HG02642 (cell line): ENCODE measurements around the gene SLC17A9.
"Not testable (repeated sequence)": the region's sequence is repeated elsewhere in the genome, so short reads cannot be mapped to it uniquely, and the experiment has no call there.

ENCODE experiments used
- ATAC-seq: cut with Tn5 transposase; IDR thresholded peaks from one replicate; pipeline ENCODE4 v1.9.1; 2021; ENCODE audit warnings: mild to moderate bottlenecking; ENCODE audit not compliant: unreplicated experiment, poor library complexity

The SLC17A9 gene

DNA sequence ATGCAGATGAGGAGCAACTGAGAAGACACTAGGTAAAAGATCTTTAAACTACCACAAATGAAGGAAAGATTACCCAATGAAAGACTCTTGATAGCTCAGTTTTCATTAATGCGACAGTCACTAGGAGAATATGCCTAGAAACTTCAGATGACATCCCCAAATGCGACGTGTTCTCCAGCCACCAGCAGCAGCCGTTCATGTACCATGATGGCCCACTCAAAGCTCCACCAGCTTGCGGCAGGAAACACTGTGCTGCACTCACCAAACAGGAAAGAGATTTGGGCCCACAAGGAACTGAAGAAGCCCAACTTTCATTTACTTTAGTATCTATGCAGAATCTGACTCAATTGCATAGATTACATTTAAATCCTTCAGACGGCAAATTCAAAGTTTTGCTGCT, 33.7 kb upstream of the SLC17A9 start:
- ATAC-seq: no peak

DNA sequence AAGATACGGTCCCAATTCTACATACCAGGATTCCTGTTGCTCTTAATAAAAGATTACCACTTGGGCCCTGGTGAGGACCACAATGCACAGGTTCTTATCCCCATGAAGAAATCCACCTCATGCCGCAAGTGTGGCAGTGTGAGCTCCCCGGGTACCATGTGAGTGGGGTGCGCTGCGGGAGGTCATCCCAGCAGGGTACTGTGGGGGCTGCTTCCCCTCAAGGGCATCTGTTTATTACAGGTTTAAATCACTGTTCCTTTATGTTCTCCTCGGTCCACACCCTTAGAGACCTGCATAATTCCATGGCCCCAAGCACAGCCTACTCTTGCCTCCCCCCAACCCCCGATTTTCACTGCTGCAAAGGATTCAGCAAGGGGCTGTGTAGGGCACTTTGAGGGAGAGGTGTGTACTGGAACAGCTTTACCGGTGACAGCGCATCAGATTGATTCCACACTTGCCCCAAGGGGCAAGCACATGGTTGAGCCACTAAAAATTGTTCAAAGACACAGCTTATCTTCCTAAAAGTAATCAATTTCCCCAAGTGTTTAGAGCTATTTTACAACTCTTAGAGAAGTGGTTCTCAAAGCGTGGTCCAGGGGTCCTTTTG, 32.4 kb upstream of the SLC17A9 start:
- no peak for ATAC-seq

DNA sequence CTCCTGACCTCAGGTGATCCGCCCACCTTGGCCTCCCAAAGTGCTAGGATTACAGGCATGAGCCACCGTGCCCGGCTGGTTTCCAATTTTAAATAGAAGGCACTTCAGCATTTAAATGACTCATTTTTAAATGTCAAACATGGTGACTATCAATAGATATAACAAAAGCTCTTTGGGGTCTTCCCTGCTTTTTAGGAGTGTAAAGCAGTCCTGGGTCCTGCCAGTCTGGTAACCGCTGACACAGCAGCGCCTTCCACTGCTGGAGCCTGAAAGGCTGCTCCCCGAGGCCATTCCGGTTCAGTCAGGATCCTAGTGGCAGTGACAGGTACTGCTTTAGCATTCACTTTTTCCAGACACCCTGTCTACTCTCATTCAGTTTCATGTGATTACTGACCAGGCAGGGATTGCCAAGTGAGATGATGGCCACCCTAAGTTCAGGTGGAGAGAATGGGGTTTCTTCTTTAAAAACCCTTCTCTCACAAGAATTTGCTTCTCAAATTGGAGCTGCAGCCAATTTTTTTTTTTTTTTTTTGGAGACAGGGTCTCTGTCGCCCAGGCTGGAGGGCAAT, 31.3 kb upstream of the SLC17A9 start:
- ATAC-seq: no peak

DNA sequence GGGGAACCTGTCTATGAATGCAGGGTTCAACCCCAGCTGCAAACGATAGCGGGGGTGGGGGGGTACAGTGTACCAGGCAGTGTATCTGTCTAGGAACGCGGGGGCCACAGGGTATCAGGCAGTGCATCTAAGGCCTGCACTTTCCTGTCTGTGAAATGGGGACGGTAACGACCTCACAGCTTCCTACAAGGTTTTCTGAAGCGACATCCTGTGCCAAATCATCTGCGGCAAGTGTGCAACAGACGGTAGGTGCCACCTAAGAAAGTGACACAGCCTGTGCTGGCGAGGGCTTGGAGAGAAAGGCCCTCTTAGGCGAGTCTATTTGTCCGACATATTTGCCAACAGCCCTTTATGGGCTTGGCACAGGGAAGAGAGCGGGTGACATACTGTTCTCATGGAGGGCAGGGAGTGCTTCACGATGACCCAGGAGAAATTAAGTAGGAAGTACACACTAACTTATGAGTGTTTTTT, 30.0 kb upstream of the SLC17A9 start:
- ATAC-seq: no peak

DNA sequence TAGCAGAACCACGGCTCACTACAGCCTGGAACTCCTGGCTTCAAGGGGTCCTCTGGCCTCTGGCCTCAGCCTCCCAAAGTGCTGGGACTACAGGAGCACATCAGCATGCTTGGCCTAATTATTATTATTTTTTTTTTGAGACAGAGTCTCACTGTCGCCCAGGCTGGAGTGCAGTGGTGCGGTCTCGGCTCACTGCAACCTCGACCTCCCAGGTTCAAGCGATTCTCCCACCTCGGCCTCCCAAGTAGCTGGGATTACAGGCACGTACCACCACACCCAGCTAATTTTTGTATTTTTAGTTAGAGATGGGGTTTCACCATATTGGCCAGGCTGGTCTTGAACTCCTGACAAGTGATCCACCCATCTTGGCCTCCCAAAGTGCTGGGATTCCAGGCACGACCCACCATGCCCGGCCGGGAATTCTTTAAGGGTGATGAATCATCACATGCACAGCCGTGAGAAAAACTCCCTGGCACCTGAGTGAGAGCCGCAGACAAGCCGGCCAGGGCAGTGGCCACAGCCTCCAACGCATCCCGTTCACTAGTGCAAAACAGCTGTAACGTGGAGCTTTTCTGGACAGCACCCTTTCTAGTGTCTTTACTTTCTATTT, 29.3 kb upstream of the SLC17A9 start:
- not testable (repeated sequence) for ATAC-seq

DNA sequence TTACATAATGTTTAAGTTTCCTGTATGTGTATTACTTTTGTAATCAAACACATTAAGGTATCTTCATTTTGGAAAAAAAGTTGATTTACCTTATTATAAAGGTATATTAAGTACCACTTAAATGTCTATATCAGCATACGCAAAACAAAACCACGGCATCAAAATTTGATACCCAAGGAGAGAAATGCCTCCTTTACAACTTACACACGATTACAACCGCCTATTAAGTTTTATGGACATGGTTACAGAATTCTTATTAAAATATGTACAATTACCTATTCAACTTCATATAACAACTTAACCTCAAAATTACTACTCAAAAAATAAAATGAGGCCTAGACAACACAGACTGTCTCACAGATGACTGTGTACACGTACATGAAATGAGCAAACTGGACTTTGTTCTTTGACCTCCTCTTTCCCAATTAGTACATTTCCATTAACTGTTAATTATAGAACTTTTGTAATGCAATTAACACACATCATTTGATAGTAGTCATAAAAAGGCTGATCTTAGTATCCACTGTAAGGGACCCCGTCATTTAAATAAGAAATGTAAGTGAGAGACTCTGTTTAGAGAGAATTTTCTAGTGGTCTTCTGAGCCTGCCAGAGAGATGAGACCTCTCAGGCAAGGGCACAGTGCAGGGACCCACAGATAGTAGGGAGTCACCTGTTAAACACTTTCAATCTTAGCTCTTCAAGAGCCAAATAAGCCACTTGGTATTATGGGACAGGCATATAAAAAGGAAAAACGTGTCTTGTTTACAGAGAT, 28.7 kb upstream of the SLC17A9 start:
- no peak for ATAC-seq

DNA sequence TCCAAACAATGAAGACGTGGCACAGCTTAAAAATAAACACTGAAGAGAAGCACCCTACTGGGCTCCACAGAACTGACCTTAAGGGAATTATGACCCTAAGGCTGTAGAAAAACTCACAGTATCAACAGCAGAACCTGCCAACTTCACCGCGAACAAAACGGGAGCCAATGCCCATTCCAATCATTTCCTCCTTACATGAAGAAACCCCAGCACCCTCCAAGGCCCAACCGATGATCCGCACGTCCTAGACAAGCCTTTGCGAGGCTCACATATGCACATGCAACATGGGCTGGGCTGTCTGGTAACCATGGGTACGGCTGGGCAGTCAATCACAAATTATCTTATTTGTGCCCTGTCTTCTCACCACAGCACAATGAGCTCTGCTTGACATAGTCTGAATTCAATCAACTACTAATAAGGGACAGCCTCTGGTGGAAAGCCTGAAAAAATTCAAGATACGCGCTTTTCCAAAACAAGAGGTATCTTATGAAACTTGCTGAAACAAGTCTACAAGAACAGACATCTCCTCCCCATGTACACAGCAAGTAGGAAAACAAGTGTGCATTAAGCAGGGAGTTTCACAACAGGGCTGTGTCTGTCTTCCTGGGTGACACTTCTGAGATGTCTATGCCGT, 27.9 kb upstream of the SLC17A9 start:
- ATAC-seq: no peak

DNA sequence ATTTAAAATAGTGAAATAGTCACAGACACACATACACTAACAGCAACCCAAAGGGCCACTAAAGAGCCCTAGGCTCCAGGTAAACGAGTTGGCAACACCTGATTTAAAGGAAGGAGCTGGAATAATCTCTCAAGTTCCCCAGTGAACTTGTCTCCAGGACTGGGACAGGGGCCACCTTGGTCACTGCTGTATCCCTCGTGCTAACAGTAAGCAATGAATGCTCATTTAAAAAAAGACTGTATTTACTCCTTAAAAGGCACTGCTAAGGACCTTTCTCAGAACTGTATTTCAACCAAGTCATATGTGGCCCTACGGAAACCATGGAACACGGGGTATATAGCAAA, 27.5 kb upstream of the SLC17A9 start:
- no peak for ATAC-seq

DNA sequence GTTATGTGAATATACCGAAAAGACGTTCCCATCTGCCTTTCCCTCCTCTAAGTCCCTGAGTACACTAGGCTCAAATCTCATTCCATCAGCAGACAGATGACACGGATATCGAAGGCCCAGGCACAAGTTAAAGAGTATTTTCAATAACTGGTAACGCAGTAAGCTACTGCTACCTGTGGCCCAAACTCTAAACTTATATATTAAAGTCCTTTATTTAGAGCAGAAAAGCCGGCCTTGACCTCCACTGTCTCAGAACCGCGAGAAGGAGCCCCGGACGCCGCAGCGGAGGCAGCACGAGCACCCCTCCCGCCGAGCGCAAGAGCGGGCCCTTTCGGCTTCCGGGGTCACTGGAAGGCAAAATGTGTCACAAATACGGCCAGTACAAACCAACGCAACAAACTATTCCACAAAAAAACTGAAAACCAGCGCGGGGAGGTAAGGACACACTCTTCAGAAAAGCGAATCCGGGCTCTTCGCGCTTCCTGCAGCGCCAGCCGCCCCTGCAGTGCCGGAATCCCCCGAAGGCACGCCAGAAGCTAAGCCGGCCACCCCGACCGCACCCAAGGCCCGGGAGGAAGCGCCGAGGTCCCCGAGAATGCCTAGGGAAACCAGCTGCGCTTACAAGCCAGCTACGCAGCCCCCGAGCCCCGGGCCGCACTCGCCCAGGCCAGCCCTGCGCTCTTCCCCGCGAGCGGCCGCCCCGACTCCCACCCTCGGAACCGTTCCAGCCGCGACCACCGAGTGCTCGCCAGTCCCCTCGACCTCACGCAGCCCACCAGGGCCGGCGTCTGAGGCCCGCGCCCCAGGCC, 26.9 kb upstream of the SLC17A9 start:
- peak; percentile 29 for ATAC-seq

DNA sequence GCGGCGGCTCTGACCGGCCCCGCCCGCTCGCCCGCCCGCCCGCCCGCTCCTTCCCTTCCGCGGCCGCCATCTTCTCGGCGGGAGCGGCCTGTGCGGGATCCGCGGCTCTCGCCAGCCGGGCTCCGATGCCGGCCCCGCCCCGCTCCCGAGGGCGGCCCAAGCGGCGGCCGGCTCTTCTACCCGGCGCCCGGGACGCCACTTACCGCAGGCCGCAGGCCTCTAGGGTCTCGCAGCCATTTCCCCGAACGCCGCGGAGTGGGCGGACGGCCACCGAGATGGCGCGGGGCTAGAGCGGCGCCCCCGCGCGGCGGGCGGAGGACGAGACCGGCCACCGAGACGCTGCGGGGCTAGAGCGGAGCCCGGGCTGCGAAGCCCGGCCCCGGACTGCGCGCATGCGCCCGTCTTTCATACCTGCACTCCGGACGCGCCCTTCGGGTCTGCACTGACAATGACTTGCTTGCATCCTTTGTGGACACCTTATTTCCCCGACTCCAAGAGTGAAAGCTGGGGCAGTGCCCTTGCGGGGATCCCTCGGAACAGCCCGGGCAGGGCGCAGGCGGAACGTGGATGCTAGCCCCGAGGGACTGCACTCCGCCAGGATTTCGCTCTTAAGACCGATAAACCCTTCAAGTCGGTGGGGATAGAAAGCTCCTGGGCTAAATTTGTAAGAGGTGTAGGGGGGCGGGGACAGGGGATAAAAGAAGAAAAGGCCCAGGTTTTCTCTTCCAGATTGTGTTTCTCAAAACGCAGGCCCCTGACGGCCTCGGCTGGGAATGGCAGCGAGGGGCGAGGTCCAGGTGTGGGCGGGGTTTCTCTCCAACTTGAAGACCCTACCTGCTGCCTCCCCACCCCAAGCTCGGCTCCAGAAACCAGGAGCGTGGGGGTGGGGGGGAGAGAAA, 26.0 kb upstream of the SLC17A9 start, which contains the start of gene DIDO1:
DIDO1 (minus strand) TSS at position 277 of the 899 bp plus-strand sequence.
- peak; percentile 83 for ATAC-seq

DNA sequence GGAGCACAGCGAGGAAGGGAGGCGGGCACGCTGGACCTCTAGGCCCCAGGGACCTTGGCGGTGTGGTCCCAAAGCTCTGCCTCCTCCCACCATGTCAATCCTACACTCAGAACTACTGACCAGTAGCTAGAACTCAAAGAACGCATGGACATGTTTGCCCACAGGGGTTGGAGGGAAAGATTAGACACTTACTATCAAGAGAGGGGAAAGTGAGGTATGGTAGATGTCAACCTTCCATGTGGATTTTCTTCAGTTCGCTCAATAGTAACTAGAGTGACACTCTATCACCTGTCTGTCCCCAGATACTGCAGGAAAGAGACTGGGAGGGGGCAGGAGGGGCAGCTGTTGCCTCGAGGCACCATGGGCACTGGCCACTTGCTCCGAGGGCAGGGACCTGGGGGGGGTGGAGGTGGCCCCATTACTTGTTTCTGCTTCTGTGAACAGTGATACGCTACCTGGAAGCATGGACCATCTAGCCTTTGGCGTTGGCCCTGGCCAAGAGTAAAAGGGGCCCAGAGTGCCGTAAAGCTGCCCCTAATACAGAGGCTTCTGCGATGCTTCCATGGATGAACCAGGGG, 25.3 kb upstream of the SLC17A9 start:
- no peak for ATAC-seq

DNA sequence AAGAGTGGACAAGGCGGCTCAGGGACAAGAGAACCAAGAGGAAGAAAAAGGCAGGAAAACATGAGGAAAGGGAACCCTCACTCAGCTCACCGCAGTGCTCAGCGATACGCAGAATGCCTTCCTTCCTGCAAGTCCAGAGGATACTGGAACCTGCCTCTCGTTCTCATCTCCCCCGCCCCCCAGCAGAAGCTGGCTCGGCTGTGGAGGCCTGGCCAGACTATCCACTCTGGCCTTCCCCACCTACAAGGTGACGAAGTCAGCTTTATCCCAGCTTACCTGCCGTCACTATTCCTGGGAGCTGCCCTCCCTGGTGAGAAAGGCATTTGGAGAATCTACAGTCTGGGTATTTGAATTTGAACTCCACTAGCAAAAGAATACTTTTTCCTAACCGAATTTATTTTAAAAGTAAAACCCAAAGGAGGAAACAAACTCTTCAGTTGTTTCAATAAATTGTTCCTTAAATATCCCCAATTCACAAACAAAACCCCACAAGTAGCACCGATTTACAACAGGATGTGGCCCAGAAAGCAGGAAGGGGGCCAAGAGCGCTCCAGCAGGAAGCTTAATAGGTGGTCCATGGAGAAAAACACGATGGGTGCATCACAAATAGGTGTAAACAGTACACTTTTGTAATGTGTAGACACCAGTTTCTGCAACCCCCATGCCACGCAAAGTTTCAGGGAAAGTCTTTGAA, 24.1 kb upstream of the SLC17A9 start:
- no peak for ATAC-seq

DNA sequence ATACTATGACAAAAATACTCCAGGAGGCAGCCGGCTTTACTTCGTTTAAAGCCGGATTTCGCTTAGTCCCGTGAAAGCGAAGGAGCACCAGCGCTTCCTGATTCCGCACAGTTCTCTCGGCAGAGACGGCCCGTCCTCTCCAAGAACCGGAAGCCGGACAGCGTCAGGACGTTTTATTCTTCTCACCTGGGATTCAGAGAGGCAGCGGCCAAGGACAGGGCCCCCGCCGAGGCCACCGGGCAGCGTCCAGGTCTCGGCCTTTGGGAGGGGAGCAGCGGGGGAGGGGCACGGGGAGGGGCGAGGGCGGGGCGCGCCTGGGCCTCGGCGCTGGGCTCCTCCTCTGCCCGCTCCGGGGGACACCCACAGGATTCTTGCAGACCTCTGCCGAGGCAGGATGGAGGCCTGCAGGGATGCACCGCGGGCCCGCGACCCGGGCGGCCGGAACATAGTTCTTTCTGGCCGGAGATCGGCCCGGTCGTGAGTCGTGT, 23.4 kb upstream of the SLC17A9 start:
- ATAC-seq: peak; percentile 21

DNA sequence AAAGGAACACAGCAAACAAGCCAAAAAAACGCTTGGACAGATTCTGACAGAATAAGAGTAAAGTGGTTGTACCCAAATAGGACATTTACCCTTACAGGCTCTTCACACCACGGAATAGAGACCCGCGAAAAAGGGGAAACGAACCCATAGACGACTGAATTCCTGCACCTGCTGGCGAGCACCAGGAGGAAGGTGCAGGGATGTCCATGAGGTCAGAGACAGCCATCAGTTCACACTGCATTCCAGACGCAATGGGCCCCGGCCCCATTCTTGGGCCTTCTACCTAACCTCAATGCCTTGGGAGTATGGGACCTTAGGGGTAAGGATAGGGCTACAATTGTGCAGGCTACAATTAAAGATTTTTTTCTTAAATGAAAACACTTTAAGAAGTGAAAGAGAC, 21.0 kb upstream of the SLC17A9 start:
- no peak for ATAC-seq

DNA sequence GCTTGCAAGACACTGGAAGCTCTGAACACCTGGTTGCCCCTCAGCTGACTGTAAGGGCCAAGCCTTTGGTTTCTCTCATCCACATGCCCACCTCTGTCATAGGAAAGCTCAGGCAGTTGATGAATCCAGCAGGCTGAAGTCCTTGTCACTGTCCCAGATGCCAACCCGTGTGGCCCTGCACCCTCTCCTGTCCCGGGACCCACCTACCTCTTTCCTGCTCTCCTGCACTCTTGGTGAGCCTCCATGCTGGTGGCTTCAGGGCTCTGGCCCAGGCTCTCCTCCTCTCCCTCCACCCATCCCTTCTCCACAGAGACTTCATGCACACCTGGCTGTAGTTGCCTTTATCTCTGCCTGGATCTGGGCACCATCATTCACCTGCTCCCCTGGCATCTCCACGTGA, 18.5 kb upstream of the SLC17A9 start:
- no peak for ATAC-seq

DNA sequence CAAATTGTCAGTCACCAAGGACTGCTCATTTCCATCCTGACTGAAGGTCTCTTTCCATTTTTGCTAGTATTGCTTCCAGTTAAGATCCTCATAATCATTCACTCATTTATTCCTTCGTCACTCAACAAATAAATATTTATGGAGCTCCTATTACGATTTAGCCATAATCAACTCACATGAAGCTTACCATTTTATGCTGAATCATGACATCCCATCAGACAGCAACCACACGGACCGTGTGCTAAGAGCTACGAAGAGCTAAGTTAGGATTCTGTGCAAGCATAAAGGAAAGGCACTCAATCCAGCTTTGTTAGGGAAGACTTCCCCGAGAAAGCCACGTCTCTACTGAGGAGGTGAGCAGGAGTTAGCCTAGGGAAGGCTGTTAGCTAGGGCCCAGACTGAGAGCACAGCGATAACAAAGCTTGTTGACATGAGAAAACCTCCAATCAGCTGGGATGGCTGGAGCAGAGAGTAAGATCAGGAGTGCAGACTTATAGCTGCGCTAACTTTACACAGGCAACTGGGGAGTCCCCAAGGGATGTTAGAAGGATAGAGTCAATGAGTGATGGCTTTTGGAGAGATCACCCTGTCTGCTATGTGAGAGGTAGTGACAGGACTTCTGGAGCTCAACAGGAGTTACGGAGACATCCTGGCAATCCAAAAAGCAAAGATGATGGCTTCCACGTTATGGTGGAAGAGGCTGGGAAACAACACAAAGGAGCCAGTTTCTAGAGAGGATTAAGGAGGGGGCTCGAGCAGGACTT, 17.1 kb upstream of the SLC17A9 start:
- no peak for ATAC-seq

DNA sequence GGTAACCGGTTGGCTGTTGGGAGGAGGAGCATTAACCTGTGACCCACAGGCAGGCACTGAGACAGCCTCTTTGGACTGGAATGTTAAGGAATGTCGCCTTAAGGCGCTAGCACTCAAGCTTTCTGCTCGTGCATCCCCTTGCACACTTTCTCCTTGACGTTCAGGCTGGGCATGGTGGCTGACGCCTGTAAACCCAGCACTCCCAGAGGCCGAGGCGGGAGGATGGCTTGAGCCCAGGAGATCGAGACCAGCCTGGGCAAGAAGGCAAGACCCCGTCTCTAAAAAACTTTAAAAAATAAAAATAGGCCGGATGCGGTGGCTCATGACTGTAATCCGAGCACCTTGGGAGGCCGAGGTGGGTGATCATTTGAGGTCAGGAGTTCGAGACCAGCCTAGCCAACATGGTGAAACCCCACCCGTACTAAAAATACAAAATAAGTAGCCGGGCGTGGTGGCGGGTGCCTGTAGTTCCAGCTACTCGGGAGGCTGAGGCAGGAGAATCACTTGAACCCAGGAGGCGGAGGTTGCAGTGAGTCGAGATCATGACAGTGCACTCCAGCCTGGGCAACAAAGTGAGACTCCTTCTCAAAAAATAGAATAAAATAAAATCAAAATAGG, 16.4 kb upstream of the SLC17A9 start:
- no peak for ATAC-seq
